GM21515 (cell line): ENCODE measurements around the gene WNK2.

ENCODE experiments used
- ATAC-seq: cut with Tn5 transposase; IDR thresholded peaks from one replicate; pipeline ENCODE4 v1.9.1; 2021; ENCODE audit not compliant: unreplicated experiment

Gene WNK2

GRCh38 chr9:93198838-93199625 is 15.1 kb downstream of the WNK2 start:
- ATAC-seq: no peak

- no peak for ATAC-seq
Measured at GRCh38 chr9:93200449-93200742, 16.5 kb downstream of the WNK2 start.

- ATAC-seq: no peak
Measured at GRCh38 chr9:93200989-93201334, 17.0 kb downstream of the WNK2 start.

- no peak for ATAC-seq
Measured at GRCh38 chr9:93203026-93203717, 19.2 kb downstream of the WNK2 start.

GRCh38 chr9:93203718-93204469 is 20.0 kb downstream of the WNK2 start:
- no peak for ATAC-seq

- ATAC-seq: no peak
Measured at GRCh38 chr9:93204470-93205043, 20.6 kb downstream of the WNK2 start.

- no peak for ATAC-seq
Measured at GRCh38 chr9:93205045-93205768, 21.3 kb downstream of the WNK2 start.

- ATAC-seq: no peak
Measured at GRCh38 chr9:93205896-93206575, 22.1 kb downstream of the WNK2 start.

GRCh38 chr9:93206576-93207155 is 22.7 kb downstream of the WNK2 start:
- no peak for ATAC-seq

- ATAC-seq: no peak
Measured at GRCh38 chr9:93207326-93207814, 23.4 kb downstream of the WNK2 start.

GRCh38 chr9:93207860-93208734 is 24.2 kb downstream of the WNK2 start:
- ATAC-seq: no peak

GRCh38 chr9:93209097-93209496 is 25.2 kb downstream of the WNK2 start:
- ATAC-seq: no peak

GRCh38 chr9:93209576-93210323 is 25.8 kb downstream of the WNK2 start:
- ATAC-seq: no peak

- ATAC-seq: no peak
Measured at GRCh38 chr9:93210324-93210973, 26.5 kb downstream of the WNK2 start.

- no peak for ATAC-seq
Measured at GRCh38 chr9:93210974-93211653, 27.2 kb downstream of the WNK2 start.

- ATAC-seq: no peak
Measured at GRCh38 chr9:93211654-93212001, 27.7 kb downstream of the WNK2 start.

GRCh38 chr9:93212409-93212808 is 28.5 kb downstream of the WNK2 start:
- ATAC-seq: no peak

GRCh38 chr9:93216073-93216365 is 32.1 kb downstream of the WNK2 start:
- no peak for ATAC-seq
